HG02943 (cell line): ENCODE data around the gene APBB2.
"Not testable (repeated sequence)": the region's sequence is repeated elsewhere in the genome, so short reads cannot be mapped to it uniquely, and the experiment has no call there.

Experiments
- ATAC-seq: cut with Tn5 transposase; IDR thresholded peaks from one replicate; pipeline ENCODE4 v1.9.1; 2021; ENCODE audit warnings: mild to moderate bottlenecking, low read depth, moderate library complexity; ENCODE audit not compliant: unreplicated experiment

The APBB2 gene

GRCh38 chr4:41029098-41029497 lies 185.2 kb downstream of the APBB2 start:
- no peak for ATAC-seq

GRCh38 chr4:41028392-41029076 lies 185.8 kb downstream of the APBB2 start:
- no peak for ATAC-seq

GRCh38 chr4:41026971-41027370 lies 187.4 kb downstream of the APBB2 start:
- ATAC-seq = no peak

- ATAC-seq = no peak
Observed at GRCh38 chr4:41025824-41026223, 188.5 kb downstream of the APBB2 start.

- no peak for ATAC-seq
Observed at GRCh38 chr4:41024556-41025491, 189.5 kb downstream of the APBB2 start.

- no peak for ATAC-seq
Observed at GRCh38 chr4:41022116-41022515, 192.2 kb downstream of the APBB2 start.

GRCh38 chr4:41015016-41015675 lies 199.2 kb downstream of the APBB2 start:
- no peak for ATAC-seq

GRCh38 chr4:41014158-41014557 lies 200.2 kb downstream of the APBB2 start:
- no peak for ATAC-seq

- ATAC-seq = no peak
Observed at GRCh38 chr4:41013746-41014145, 200.6 kb downstream of the APBB2 start.

- no peak for ATAC-seq
Observed at GRCh38 chr4:41012911-41013310, 201.4 kb downstream of the APBB2 start.

- no peak for ATAC-seq
Observed at GRCh38 chr4:41012293-41012692, 202.0 kb downstream of the APBB2 start.

- ATAC-seq = no peak
Observed at GRCh38 chr4:41009411-41009810, 204.9 kb downstream of the APBB2 start.

GRCh38 chr4:41006141-41006540 lies 208.2 kb downstream of the APBB2 start:
- ATAC-seq = no peak

GRCh38 chr4:41002309-41002708 lies 212.0 kb downstream of the APBB2 start:
- no peak for ATAC-seq

GRCh38 chr4:41000356-41000755 lies 214.0 kb downstream of the APBB2 start:
- ATAC-seq = no peak

- no peak for ATAC-seq
Observed at GRCh38 chr4:40998675-40999358, 215.5 kb downstream of the APBB2 start.

- no peak for ATAC-seq
Observed at GRCh38 chr4:40995850-40996249, 218.5 kb downstream of the APBB2 start.

- not testable (repeated sequence) for ATAC-seq
Observed at GRCh38 chr4:40994321-40994720, 220.0 kb downstream of the APBB2 start.

GRCh38 chr4:40993296-40993693 lies 221.0 kb downstream of the APBB2 start:
- ATAC-seq = not testable (repeated sequence)

GRCh38 chr4:40992472-40993295 lies 221.7 kb downstream of the APBB2 start:
- peak; percentile 67 for ATAC-seq
